Endothelial cell of umbilical vein (primary cell): Measurements from ENCODE around the gene DOCK4. TPM values are rescaled to one million over a fixed set of nuclear protein-coding genes. Genes with fewer than 3 reads are reported as not detected.

Source experiments
- BruUV-seq: library from RNA; stranded (reverse); fragments of 400-500 nt; replicated peaks from 2 replicates; lab custom pipeline; 2021; lab: Mats Ljungman, UMichigan
- CTCF ChIA-PET: fragments of 300-600, 350-600 bp; sonication (Branson Sonifier 250); formaldehyde crosslinking; loops from one replicate; lab custom pipeline; 2021; ENCODE audit warnings: antibody characterized with exemption, inconsistent platforms; lab: Charles Lee
- POLR2A ChIA-PET: fragments of 300-600, 350-600 bp; sonication (Branson Sonifier 250); formaldehyde crosslinking; loops from one replicate; lab custom pipeline; 2021; ENCODE audit warnings: antibody characterized with exemption, inconsistent platforms; lab: Charles Lee
- DNase-seq: peaks from one replicate; pipeline ENCODE4 v3.0.0-alpha.2; 2011; ENCODE audit warnings: low read depth, low spot score
- FAIRE-seq: peaks from 2 replicates; lab custom pipeline; 2011; peaks lifted over from hg19 to GRCh38; lab: Jason Lieb, UNC
- H2AFZ ChIP-seq: 2 replicates; pipeline ENCODE4 v1.6.0; 2012; ENCODE audit warnings: low read depth, low read length, control low read depth, inconsistent platforms
- H3K27ac ChIP-seq: 2 replicates; pipeline ENCODE4 v1.5.1; 2011; ENCODE audit warnings: low read depth, mild to moderate bottlenecking, control low read depth, low read length, moderate library complexity; ENCODE audit not compliant: insufficient read depth
- H3K27me3 ChIP-seq, 2 experiments: 2 replicates each; pipeline versions ENCODE4 v1.6.0 to v1.6.1; 2011; ENCODE audit warnings: low read length in 2 of 2, mixed read lengths in 1 of 2; ENCODE audit not compliant: control insufficient read depth in 2 of 2, insufficient read depth in 2 of 2
- H3K36me3 ChIP-seq, 2 experiments: 2 replicates in 1 of 2; 3 replicates in 1 of 2; pipeline ENCODE4 v1.5.1; 2011; ENCODE audit warnings: low read length in 2 of 2, mild to moderate bottlenecking in 1 of 2, moderate library complexity in 1 of 2; ENCODE audit not compliant: control insufficient read depth in 2 of 2, insufficient read depth in 2 of 2; ENCODE audit errors: extremely low read depth in 1 of 2
- H3K4me1 ChIP-seq: 3 replicates; pipeline ENCODE4 v1.5.1; 2011; ENCODE audit warnings: mild to moderate bottlenecking, low read length; ENCODE audit not compliant: control insufficient read depth, insufficient read depth; ENCODE audit errors: extremely low read depth
- H3K4me2 ChIP-seq: 2 replicates; pipeline ENCODE4 v1.6.1; 2011; ENCODE audit warnings: low read length, control low read depth, mixed read lengths; ENCODE audit not compliant: insufficient read depth
- H3K4me3 ChIP-seq, 3 experiments: fragments of 200-600 bp in 1 of 3; sonication (generic), shearing (Covaris generic) in 1 of 3; replicated peaks in 1 of 3; 2 replicates each; pipeline ENCODE4 v1.5.1; 2011 to 2016; ENCODE audit warnings: control low read depth in 3 of 3, low read length in 3 of 3, mild to moderate bottlenecking in 2 of 3, inconsistent platforms in 1 of 3, low read depth in 1 of 3, moderate library complexity in 1 of 3; ENCODE audit not compliant: insufficient read depth in 1 of 3
- H3K79me2 ChIP-seq: 2 replicates; pipeline ENCODE4 v1.6.0; 2012; ENCODE audit warnings: low read length, inconsistent platforms; ENCODE audit not compliant: control insufficient read depth, insufficient read depth
- H3K9ac ChIP-seq: replicated peaks from 2 replicates; pipeline ENCODE3; 2011; ENCODE audit warnings: low read length, control low read depth; ENCODE audit not compliant: insufficient read depth; ENCODE audit errors: extremely low read depth
- H3K9me1 ChIP-seq: replicated peaks from 3 replicates; pipeline ENCODE4 v1.6.0; 2011; ENCODE audit warnings: mild to moderate bottlenecking, low read length; ENCODE audit not compliant: control insufficient read depth, insufficient read depth; ENCODE audit errors: extremely low read depth
- H3K9me3 ChIP-seq: replicated peaks from 2 replicates; pipeline ENCODE4 v1.5.1; 2012; ENCODE audit warnings: low read length, inconsistent platforms; ENCODE audit not compliant: control insufficient read depth, insufficient read depth
- H4K20me1 ChIP-seq: replicated peaks from 2 replicates; pipeline ENCODE3; 2011; ENCODE audit warnings: mild to moderate bottlenecking, low read length; ENCODE audit not compliant: control insufficient read depth, insufficient read depth; ENCODE audit errors: extremely low read depth
- CTCF ChIP-seq, 2 donors: IDR thresholded peaks; 1 replicate in 1 of 2; 2 replicates in 1 of 2; pipeline ENCODE4 v1.5.1; 2011; ENCODE audit warnings: low read length in 2 of 2, mild to moderate bottlenecking in 2 of 2, moderate library complexity in 2 of 2, control low read depth in 1 of 2, inconsistent platforms in 1 of 2, low read depth in 1 of 2; ENCODE audit not compliant: insufficient read depth in 1 of 2; ENCODE audit errors: extremely low read depth in 1 of 2
- EZH2 ChIP-seq: IDR thresholded peaks from 2 replicates; pipeline ENCODE4 v1.6.1; 2012; ENCODE audit warnings: borderline replicate concordance, low read depth, mild to moderate bottlenecking, moderate library complexity, low read length, inconsistent platforms; ENCODE audit not compliant: severe bottlenecking
- FOS ChIP-seq: IDR thresholded peaks from 2 replicates; pipeline ENCODE4 v1.6.1; 2011; ENCODE audit warnings: mild to moderate bottlenecking, low read length, moderate library complexity, borderline replicate concordance; ENCODE audit not compliant: insufficient read depth
- GATA2 ChIP-seq: IDR thresholded peaks from 2 replicates; pipeline ENCODE4 v1.7.0; 2011; ENCODE audit warnings: low read depth, mild to moderate bottlenecking, moderate library complexity, mixed read lengths, low read length; ENCODE audit not compliant: insufficient read length, insufficient read depth
- JUN ChIP-seq: IDR thresholded peaks from 2 replicates; pipeline ENCODE4 v1.6.1; 2011; ENCODE audit warnings: borderline replicate concordance, low read depth; ENCODE audit not compliant: insufficient read length, insufficient read depth
- MAX ChIP-seq: IDR thresholded peaks from 2 replicates; pipeline ENCODE4 v1.6.1; 2011; ENCODE audit not compliant: insufficient read depth, insufficient read length
- MYC ChIP-seq: IDR thresholded peaks from one replicate; pipeline ENCODE4 v1.6.1; 2011; ENCODE audit warnings: mild to moderate bottlenecking, low read depth, low read length
- POLR2A ChIP-seq: IDR thresholded peaks from 2 replicates; pipeline ENCODE4 v1.6.1; 2012; ENCODE audit warnings: low read depth, mild to moderate bottlenecking, control low read depth, low read length
- POLR2AphosphoS5 ChIP-seq: IDR thresholded peaks from 2 replicates; pipeline ENCODE4 v1.6.1; 2012; ENCODE audit warnings: low read depth, mild to moderate bottlenecking, control low read depth, low read length, moderate library complexity; ENCODE audit not compliant: insufficient read depth
- dilution Hi-C: fragments of 300-500 bp; cut with MboI; formaldehyde crosslinking; loops from one replicate; pipeline ENCODE4 v1.15.0; 2019; ENCODE audit warnings: low sequenced_read_pairs; ENCODE audit not compliant: extremely low pct_ligation_motif_present
- intact Hi-C: fragments of 100-400 bp; cut with micrococcal nuclease; formaldehyde crosslinking; loops from one replicate; pipeline ENCODE4 v1.10.0; 2022
- polyA plus RNA-seq, 4 experiments: library from polyadenylated mRNA; depleted of rRNA in 3 of 4; stranded (reverse) in 3 of 4; unstranded in 1 of 4; fragments of >200 nt; gene quantifications; 2 replicates each; pipeline versions ENCODE4 v1.2.1 to v1.2.3, GENCODE V29; 2011 to 2012; ENCODE audit warnings: missing spikeins in 1 of 4
- total RNA-seq: library from RNA; stranded (reverse); gene quantifications from 2 replicates; pipeline ENCODE4 v1.2.3, GENCODE V29; 2021

Gene DOCK4
- total and polyA plus RNA-seq, 2 donors (not counting 3 experiments of a cell fraction or from before 2014, with no cell fraction given) = 47.4 to 164 TPM

- FAIRE-seq = no peak
Observed at GRCh38 chr7:111929264-111929663, 276.9 kb downstream of the DOCK4 start.

More at GRCh38 chr7:111929264-111929663, 276.9 kb downstream of the DOCK4 start:
- Histone ChIP-seq H3K9me3 (no peaks in the 10 kb centered on the region), H3K4me3 (no peak overlapping the region), H2AFZ (no peak overlapping the region), H3K4me2 (no peak overlapping the region), H3K27ac (no peak overlapping the region), H3K79me2 (no peaks in the 10 kb centered on the region), H4K20me1 (no peaks in the 10 kb centered on the region), H3K9me1 (no peaks in the 10 kb centered on the region), H3K27me3 (no peaks in the 10 kb centered on the region), H3K4me1 (peaks cover 14% of the 10 kb centered on the region), H3K9ac (no peak overlapping the region), H3K36me3 (peaks cover 6 to 7% of the 10 kb centered on the region in 2 experiments)
- CTCF ChIA-PET = no interaction called here
- POLR2A ChIA-PET = no interaction called here
- intact Hi-C loops = loop anchor here (10.0 kb wide), 1 partner anchor 486 kb away; no protein-coding TSS in a partner anchor
- TF ChIP-seq CTCF (IDR thresholded peaks at IDR 0.05; ENCODE audit: extremely low read depth in 1 of 2, insufficient read depth in 1 of 2, low read depth in 1 of 2, low read length in 2 of 2) = no peak
- TF ChIP-seq GATA2 = no peak
- no peak for TF ChIP-seq POLR2AphosphoS5
- no peak for TF ChIP-seq EZH2
- no peak for TF ChIP-seq FOS
- TF ChIP-seq MYC = no peak
- TF ChIP-seq POLR2A = no peak
- no peak for TF ChIP-seq JUN
- no peak for TF ChIP-seq MAX
- dilution Hi-C loops = no loop called here
- no peak for DNase-seq
- BruUV-seq = no TSS peak
